ENCODE results near the gene PLEKHM2.

- TF ChIP-seq CTCF (IDR thresholded peaks at IDR 0.05) (no peak), POLR2A (IDR thresholded peaks at IDR 0.05) (no peak)
These were observed 7.1 kb upstream of the PLEKHM2 start for GRCh38 chr1:15676688-15677661.
